Activated T-cell treated with anti-CD3 and anti-CD28 coated beads, Interleukin-2, amount 50 U/mL, for 72 hours (primary cell): ENCODE results near the gene CERCAM. TPM values are rescaled to one million over a fixed set of nuclear protein-coding genes. Genes with fewer than 3 reads are reported as not detected.
A peak's percentile ranks its signal among the peaks of the same experiment; 100 is the strongest.

Experiments
- ATAC-seq, 2 donors: fragments of 150-1000 bp; cut with Tn5 transposase; replicated peaks in 1 of 2; 2 replicates each; pipeline ENCODE4 v1.10.0; 2021; ENCODE audit warnings: moderate library complexity in 2 of 2, mild to moderate bottlenecking in 1 of 2
- DNase-seq, 2 donors: peaks; one replicate each; pipeline ENCODE4 v3.0.0; 2021 to 2022; ENCODE audit warnings: mixed read lengths in 1 of 2
- H3K27ac Mint-ChIP-seq: one replicate; pipeline ENCODE4 v1.8.0; 2022; ENCODE audit warnings: mild to moderate bottlenecking, moderate library complexity, mixed read lengths
- H3K27me3 Mint-ChIP-seq: one replicate; pipeline ENCODE4 v1.8.0; 2022; ENCODE audit warnings: low read depth, mixed read lengths
- H3K36me3 Mint-ChIP-seq, 2 donors: one replicate each; pipeline ENCODE4 v1.8.0; 2022; ENCODE audit warnings: mixed read lengths in 2 of 2, mild to moderate bottlenecking in 1 of 2; ENCODE audit not compliant: insufficient read depth in 2 of 2
- H3K4me1 Mint-ChIP-seq: one replicate; pipeline ENCODE4 v1.8.0; 2022; ENCODE audit warnings: low read depth, mixed read lengths
- H3K4me3 Mint-ChIP-seq, 2 donors: one replicate each; pipeline ENCODE4 v1.8.0; 2022; ENCODE audit warnings: mild to moderate bottlenecking in 2 of 2, mixed read lengths in 2 of 2, moderate library complexity in 2 of 2
- H3K9me3 Mint-ChIP-seq, 2 donors: one replicate each; pipeline ENCODE4 v1.8.0; 2022; ENCODE audit warnings: mixed read lengths in 2 of 2
- total RNA-seq, 2 donors: library from RNA; stranded (reverse); gene quantifications; one replicate each; pipeline ENCODE4 v1.2.3, GENCODE V29; 2022

Gene CERCAM
- 1 to 10 TPM; 2.7 to 5.9 TPM for total RNA-seq

GRCh38 chr9:128420651-128421481 lies at the start of gene CERCAM:
TSS of gene CERCAM (plus strand) at chr9:128420857. CDS start at chr9:128420878, 21 bp downstream.
- Mint-ChIP-seq H3K4me3 (peak within 1 kb of the TSS; percentile 88 to 89), H3K27ac (no peak within 1 kb of the TSS)

GRCh38 chr9:128371630-128372117 lies 49.0 kb upstream of the CERCAM start:
- Mint-ChIP-seq H3K4me3 (peak overlapping the region; percentile 92 to 94), H3K9me3 (no peaks in the 10 kb centered on the region), H3K4me1 (peaks cover 30% of the 10 kb centered on the region), H3K27ac (peak overlapping the region; percentile 67), H3K27me3 (no peaks in the 10 kb centered on the region), H3K36me3 (peaks cover 5 to 9% of the 10 kb centered on the region in 2 donors)
- ATAC-seq (no peak), DNase-seq (no peak)

More at GRCh38 chr9:128420651-128421481, at the start of gene CERCAM:
- H3K36me3 Mint-ChIP-seq, result no peaks in the 10 kb centered on the region
- peak; percentile 57 to 60 for DNase-seq
- peaks cover 25% of the 10 kb centered on the region for H3K27me3 Mint-ChIP-seq
- peak; percentile 86 for ATAC-seq
- H3K9me3 Mint-ChIP-seq, result no peaks in the 10 kb centered on the region
- H3K4me1 Mint-ChIP-seq, result peaks cover 12% of the 10 kb centered on the region

GRCh38 chr9:128372188-128372641 lies 48.4 kb upstream of the CERCAM start:
- H3K4me1 Mint-ChIP-seq, result peaks cover 30% of the 10 kb centered on the region
- H3K27me3 Mint-ChIP-seq, result no peaks in the 10 kb centered on the region
- DNase-seq (no peak), ATAC-seq (no peak)
- peaks cover 5 to 9% of the 10 kb centered on the region in 2 donors for H3K36me3 Mint-ChIP-seq
- no peaks in the 10 kb centered on the region for H3K9me3 Mint-ChIP-seq
- H3K27ac Mint-ChIP-seq, result peak overlapping the region; percentile 67
- peak overlapping the region; percentile 92 to 94 for H3K4me3 Mint-ChIP-seq

- Mint-ChIP-seq H3K27me3 (no peaks in the 10 kb centered on the region), H3K4me3 (peak overlapping the region; percentile 92 to 94), H3K27ac (peak overlapping the region; percentile 67), H3K36me3 (peaks cover 5 to 9% of the 10 kb centered on the region in 2 donors), H3K4me1 (peaks cover 30% of the 10 kb centered on the region), H3K9me3 (no peaks in the 10 kb centered on the region)
- DNase-seq (no peak), ATAC-seq (no peak)
These were observed 47.9 kb upstream of the CERCAM start for GRCh38 chr9:128372784-128373183.

- Mint-ChIP-seq H3K27ac (no peak overlapping the region), H3K4me1 (peaks cover 30% of the 10 kb centered on the region), H3K9me3 (no peaks in the 10 kb centered on the region), H3K27me3 (no peaks in the 10 kb centered on the region), H3K4me3 (no peak overlapping the region), H3K36me3 (peaks cover 5 to 13% of the 10 kb centered on the region in 2 donors)
- no peak for ATAC-seq
- no peak for DNase-seq
These were observed 46.4 kb upstream of the CERCAM start for GRCh38 chr9:128374221-128374675.

- no peak for ATAC-seq
- H3K9me3 Mint-ChIP-seq, result no peaks in the 10 kb centered on the region
- H3K27me3 Mint-ChIP-seq, result no peaks in the 10 kb centered on the region
- no peak overlapping the region for H3K4me3 Mint-ChIP-seq
- H3K4me1 Mint-ChIP-seq, result peaks cover 22% of the 10 kb centered on the region
- no peak for DNase-seq
- H3K27ac Mint-ChIP-seq, result no peak overlapping the region
- H3K36me3 Mint-ChIP-seq, result peaks cover 5 to 16% of the 10 kb centered on the region in 2 donors
These were observed 44.8 kb upstream of the CERCAM start for GRCh38 chr9:128375865-128376264.

- Mint-ChIP-seq H3K9me3 (no peaks in the 10 kb centered on the region), H3K4me1 (no peaks in the 10 kb centered on the region), H3K27ac (no peak overlapping the region), H3K36me3 (peaks cover 0 to 11% of the 10 kb centered on the region in 2 donors), H3K27me3 (no peaks in the 10 kb centered on the region), H3K4me3 (no peak overlapping the region)
- no peak for DNase-seq
- ATAC-seq, result no peak
These were observed 38.4 kb upstream of the CERCAM start for GRCh38 chr9:128382261-128382660.

- Mint-ChIP-seq H3K4me1 (no peaks in the 10 kb centered on the region), H3K36me3 (peaks cover 0 to 9% of the 10 kb centered on the region in 2 donors), H3K27ac (no peak overlapping the region), H3K27me3 (no peaks in the 10 kb centered on the region), H3K9me3 (no peaks in the 10 kb centered on the region), H3K4me3 (no peak overlapping the region)
- DNase-seq (no peak), ATAC-seq (no peak)
These were observed 37.5 kb upstream of the CERCAM start for GRCh38 chr9:128383007-128383753.

- no peak for DNase-seq
- Mint-ChIP-seq H3K36me3 (peaks cover 0 to 9% of the 10 kb centered on the region in 2 donors), H3K27me3 (no peaks in the 10 kb centered on the region), H3K27ac (no peak overlapping the region), H3K4me1 (no peaks in the 10 kb centered on the region), H3K9me3 (no peaks in the 10 kb centered on the region), H3K4me3 (no peak overlapping the region)
- no peak for ATAC-seq
These were observed 36.9 kb upstream of the CERCAM start for GRCh38 chr9:128383791-128384190.

- Mint-ChIP-seq H3K4me3 (no peak overlapping the region), H3K27ac (no peak overlapping the region), H3K9me3 (no peaks in the 10 kb centered on the region), H3K36me3 (peaks cover 0 to 3% of the 10 kb centered on the region in 2 donors), H3K27me3 (no peaks in the 10 kb centered on the region), H3K4me1 (no peaks in the 10 kb centered on the region)
- ATAC-seq (no peak), DNase-seq (no peak)
These were observed 35.7 kb upstream of the CERCAM start for GRCh38 chr9:128384801-128385495.

- Mint-ChIP-seq H3K4me3 (no peak overlapping the region), H3K27ac (no peak overlapping the region), H3K9me3 (no peaks in the 10 kb centered on the region), H3K27me3 (no peaks in the 10 kb centered on the region), H3K36me3 (peaks cover 0 to 3% of the 10 kb centered on the region in 2 donors), H3K4me1 (no peaks in the 10 kb centered on the region)
- DNase-seq, result no peak
- no peak for ATAC-seq
These were observed 34.9 kb upstream of the CERCAM start for GRCh38 chr9:128385496-128386460.

- H3K4me1 Mint-ChIP-seq, result no peaks in the 10 kb centered on the region
- no peaks in the 10 kb centered on the region for H3K27me3 Mint-ChIP-seq
These were observed 32.5 kb upstream of the CERCAM start for GRCh38 chr9:128388150-128388549.

More at GRCh38 chr9:128388150-128388549, 32.5 kb upstream of the CERCAM start:
- Mint-ChIP-seq H3K4me3 (no peak overlapping the region), H3K27ac (no peak overlapping the region), H3K9me3 (no peaks in the 10 kb centered on the region), H3K36me3 (peaks cover 0 to 2% of the 10 kb centered on the region in 2 donors)
- ATAC-seq (no peak), DNase-seq (no peak)
